NB4 (cell line): ENCODE measurements around the gene RAB6D.
"Not testable (repeated sequence)": the region's sequence is repeated elsewhere in the genome, so short reads cannot be mapped to it uniquely, and the experiment has no call there.

ENCODE experiments used
- CTCF ChIP-seq: IDR thresholded peaks from one replicate; pipeline ENCODE4 v1.5.1; 2012; ENCODE audit warnings: low read depth, low read length
- MAX ChIP-seq: IDR thresholded peaks from 2 replicates; pipeline ENCODE4 v1.6.1; 2011; ENCODE audit warnings: low read depth, low read length
- MYC ChIP-seq: IDR thresholded peaks from 2 replicates; pipeline ENCODE4 v1.6.1; 2011; ENCODE audit warnings: low read depth, low read length
- POLR2A ChIP-seq: IDR thresholded peaks from 2 replicates; pipeline ENCODE4 v1.6.1; 2011; ENCODE audit warnings: mild to moderate bottlenecking; ENCODE audit not compliant: insufficient read length; ENCODE audit errors: extremely low read depth

GRCh38 chr2:131388834-131389233, 24.9 kb upstream of the RAB6D start:
- not testable (repeated sequence) for TF ChIP-seq CTCF, POLR2A, MAX, MYC
